IMR-90 (cell line): ENCODE results near the gene KIFBP. TPM values are rescaled to one million over a fixed set of nuclear protein-coding genes. Genes with fewer than 3 reads are reported as not detected.

ENCODE experiments used
- ATAC-seq: fragments of 200-7000 bp; cut with Tn5 transposase; 2 replicates; pipeline ENCODE4 v1.9.1; 2020; ENCODE audit warnings: low read depth, mild to moderate bottlenecking, moderate library complexity
- BruUV-seq: library from RNA; stranded (reverse); fragments of 400-500 nt; replicated peaks from 2 replicates; lab custom pipeline; 2021; lab: Mats Ljungman, UMichigan
- CTCF ChIA-PET: fragments of 300-600 bp; formaldehyde crosslinking; extraction: SDS; loops from one replicate; lab custom pipeline; 2021; ENCODE audit warnings: antibody characterized with exemption; lab: Yijun Ruan, JAX
- POLR2A ChIA-PET: fragments of 300-600 bp; sonication (Branson Sonifier 250); formaldehyde crosslinking; loops from one replicate; lab custom pipeline; 2022; ENCODE audit warnings: antibody characterized with exemption; ENCODE audit not compliant: unreplicated experiment; lab: Charles Lee
- DNase-seq: peaks from one replicate; pipeline ENCODE4 v3.0.0; 2013
- H2AFZ ChIP-seq: replicated peaks from 2 replicates; pipeline ENCODE3; 2013; ENCODE audit warnings: low read length, mild to moderate bottlenecking; ENCODE audit not compliant: poor library complexity
- H2AK5ac ChIP-seq: 2 replicates; pipeline ENCODE4 v1.6.1; 2013; ENCODE audit warnings: low read depth, low read length, inconsistent platforms
- H2AK9ac ChIP-seq: replicated peaks from 2 replicates; pipeline ENCODE3; 2013; ENCODE audit warnings: mild to moderate bottlenecking, low read depth, low read length, moderate library complexity; ENCODE audit not compliant: poor library complexity
- H2BK120ac ChIP-seq: 2 replicates; pipeline ENCODE4 v1.6.1; 2013; ENCODE audit warnings: low read depth, low read length, inconsistent platforms
- H2BK15ac ChIP-seq: 3 replicates; pipeline ENCODE4 v1.6.1; 2013; ENCODE audit warnings: low read depth, low read length, inconsistent platforms
- H2BK20ac ChIP-seq: 2 replicates; pipeline ENCODE4 v1.6.1; 2013; ENCODE audit warnings: low read depth, mild to moderate bottlenecking, inconsistent platforms, low read length, moderate library complexity
- H2BK5ac ChIP-seq: 2 replicates; pipeline ENCODE4 v1.6.1; 2013; ENCODE audit warnings: mild to moderate bottlenecking, low read depth, low read length, inconsistent platforms; ENCODE audit not compliant: poor library complexity, severe bottlenecking
- H3K14ac ChIP-seq: replicated peaks from 2 replicates; pipeline ENCODE4 v1.6.1; 2013; ENCODE audit warnings: low read depth, low read length, inconsistent platforms
- H3K18ac ChIP-seq: 2 replicates; pipeline ENCODE4 v1.6.1; 2013; ENCODE audit warnings: low read depth, low read length, control low read depth
- H3K23ac ChIP-seq: 2 replicates; pipeline ENCODE4 v1.6.1; 2013; ENCODE audit warnings: low read depth, low read length, inconsistent platforms
- H3K27ac ChIP-seq: 2 replicates; pipeline ENCODE4 v1.5.1; 2013; ENCODE audit warnings: mild to moderate bottlenecking, control low read depth, low read length; ENCODE audit not compliant: insufficient read depth
- H3K27me3 ChIP-seq: 2 replicates; pipeline ENCODE4 v1.6.1; 2013; ENCODE audit warnings: low read length; ENCODE audit not compliant: control insufficient read depth, insufficient read depth
- H3K36me3 ChIP-seq: 2 replicates; pipeline ENCODE4 v1.6.1; 2013; ENCODE audit warnings: low read length, mixed read lengths; ENCODE audit not compliant: control insufficient read depth, insufficient read depth
- H3K4ac ChIP-seq: 2 replicates; pipeline ENCODE4 v1.6.1; 2013; ENCODE audit warnings: low read depth, low read length, inconsistent platforms
- H3K4me1 ChIP-seq: 2 replicates; pipeline ENCODE4 v1.6.1; 2013; ENCODE audit warnings: low read length, mixed read lengths; ENCODE audit not compliant: control insufficient read depth, insufficient read depth
- H3K4me2 ChIP-seq: 2 replicates; pipeline ENCODE4 v1.6.1; 2013; ENCODE audit warnings: low read depth, mild to moderate bottlenecking, control low read depth, low read length, moderate library complexity
- H3K4me3 ChIP-seq: 2 replicates; pipeline ENCODE4 v1.5.1; 2013; ENCODE audit warnings: low read depth, mild to moderate bottlenecking, control low read depth, low read length, moderate library complexity; ENCODE audit not compliant: insufficient read depth
- H3K56ac ChIP-seq: 2 replicates; pipeline ENCODE4 v1.6.1; 2013; ENCODE audit warnings: low read length, inconsistent platforms; ENCODE audit not compliant: insufficient read depth; ENCODE audit errors: extremely low read depth
- H3K79me1 ChIP-seq, 2 experiments: 2 replicates each; pipeline ENCODE4 v1.6.1; 2013; ENCODE audit warnings: low read length in 2 of 2, inconsistent platforms in 1 of 2, low read depth in 1 of 2
- H3K9ac ChIP-seq: 2 replicates; pipeline ENCODE4 v1.6.1; 2013; ENCODE audit warnings: low read depth, low read length, control low read depth
- H3K9me1 ChIP-seq: 2 replicates; pipeline ENCODE4 v1.6.1; 2013; ENCODE audit warnings: low read length, inconsistent platforms; ENCODE audit not compliant: insufficient read depth
- H3K9me3 ChIP-seq: 2 replicates; pipeline ENCODE4 v1.6.1; 2013; ENCODE audit warnings: low read length; ENCODE audit not compliant: control insufficient read depth, insufficient read depth
- H4K20me1 ChIP-seq: 2 replicates; pipeline ENCODE4 v1.6.1; 2013; ENCODE audit warnings: low read length, inconsistent platforms; ENCODE audit not compliant: insufficient read depth
- H4K5ac ChIP-seq: 2 replicates; pipeline ENCODE4 v1.6.1; 2013; ENCODE audit warnings: mild to moderate bottlenecking, low read depth, low read length, control low read depth
- H4K8ac ChIP-seq, 2 experiments: 2 replicates each; pipeline ENCODE4 v1.6.1; 2013; ENCODE audit warnings: low read depth in 2 of 2, low read length in 2 of 2, control low read depth in 1 of 2, inconsistent platforms in 1 of 2
- H4K91ac ChIP-seq: 2 replicates; pipeline ENCODE4 v1.6.1; 2013; ENCODE audit warnings: low read depth, low read length, inconsistent platforms; ENCODE audit not compliant: insufficient read depth
- CEBPB ChIP-seq: IDR thresholded peaks from 2 replicates; pipeline ENCODE4 v1.6.1; 2012; ENCODE audit warnings: low read depth, low read length, improper control_type of control experiment
- CHD1 ChIP-seq: IDR thresholded peaks from 2 replicates; pipeline ENCODE4 v1.6.1; 2012; ENCODE audit warnings: low read depth, low read length, improper control_type of control experiment
- CTCF ChIP-seq: conservative IDR thresholded peaks from 2 replicates; pipeline ENCODE4 v1.5.1; 2012; ENCODE audit warnings: mild to moderate bottlenecking, low read depth, low read length, improper control_type of control experiment
- NFE2L2 ChIP-seq: fragments of 150-350 bp; IDR thresholded peaks from 2 replicates; pipeline ENCODE4 v1.6.1; 2016; ENCODE audit warnings: low read depth, mild to moderate bottlenecking, low read length
- RAD21 ChIP-seq: IDR thresholded peaks from 2 replicates; pipeline ENCODE4 v1.6.1; 2012; ENCODE audit warnings: low read length, improper control_type of control experiment
- RCOR1 ChIP-seq: IDR thresholded peaks from 2 replicates; pipeline ENCODE4 v1.6.1; 2012; ENCODE audit warnings: mild to moderate bottlenecking, low read length, improper control_type of control experiment; ENCODE audit not compliant: insufficient replicate concordance
- WGBS, 2 experiments: methylation state at CpG; one replicate each; pipeline versions ENCODE4 v1.1.5 to v1.1.7; 2013; ENCODE audit warnings: missing lambda C conversion rate in 2 of 2; ENCODE audit not compliant: insufficient read length in 1 of 2; ENCODE audit errors: extremely low coverage in 2 of 2; 5-methylcytosine and 5-hydroxymethylcytosine counted together
- dilution Hi-C: fragments of 300-500 bp; cut with HindIII; formaldehyde crosslinking; loops from one replicate; pipeline ENCODE4 v1.14.3; 2018; ENCODE audit warnings: low sequenced_read_pairs; ENCODE audit not compliant: unreplicated experiment
- in situ Hi-C: fragments of 300-500 bp; cut with MboI; formaldehyde crosslinking; loops from 3 replicates; pipeline ENCODE4 v1.14.3; 2019; ENCODE audit warnings: low sequenced_read_pairs, inconsistent platforms, mixed read lengths
- intact Hi-C: fragments of 100-400 bp; cut with micrococcal nuclease; formaldehyde crosslinking; loops from 2 replicates; pipeline ENCODE4 v1.10.0; 2022
- polyA plus RNA-seq, 3 experiments: library from polyadenylated mRNA; depleted of rRNA; stranded (reverse); fragments of >200 nt; gene quantifications; 2 replicates each; pipeline ENCODE4 v1.2.3, GENCODE V29; 2012; ENCODE audit warnings: low replicate concordance in 1 of 3
- total RNA-seq: library from RNA; depleted of rRNA; stranded (reverse); fragments of >200 nt; gene quantifications from 2 replicates; pipeline ENCODE4 v1.2.3, GENCODE V29; 2012

KIFBP gene
- total and polyA plus RNA-seq, 2 of the 4 experiments (the other 2 are of a cell fraction): 30.6 to 51.3 TPM

- no peaks in the 10 kb centered on the region for H3K36me3 ChIP-seq
- H2AK9ac ChIP-seq: peak overlapping the region; percentile 1
- no peaks in the 10 kb centered on the region for H3K9me3 ChIP-seq
- no peak overlapping the region for H2BK120ac ChIP-seq
- TF ChIP-seq NFE2L2: 0 out of 2 replicates have a peak, but pooled peaks have one; percentile 5
- TF ChIP-seq RAD21: no peak
- TF ChIP-seq CHD1: no peak
- TF ChIP-seq CTCF: no peak
- TF ChIP-seq RCOR1: no peak
- TF ChIP-seq CEBPB: peak; percentile 65
- no peak overlapping the region for H3K56ac ChIP-seq
- BruUV-seq: no TSS peak
- intact Hi-C loops: loop anchor here (5.0 kb wide), 1 partner anchor 33 kb away; no protein-coding TSS in a partner anchor
- no peaks in the 10 kb centered on the region for H4K20me1 ChIP-seq
- H2AFZ ChIP-seq: peak overlapping the region; percentile 61
- dilution Hi-C loops: no loop called here
- POLR2A ChIA-PET: interaction anchor here (0.7 kb wide), 1 partner anchor 28 kb away, joined by 8 read pairs; no protein-coding TSS in a partner anchor
- no peaks in the 10 kb centered on the region for H3K27me3 ChIP-seq
- no peak overlapping the region for H3K14ac ChIP-seq
- in situ Hi-C loops: no loop called here
- WGBS, 2 experiments: 83% methylated on average over 1 of the region's 6 CpGs; no CpG with 5 or more reads in 1 of the 2 experiments
- no peak overlapping the region for H4K5ac ChIP-seq
- H3K18ac ChIP-seq: peak overlapping the region; percentile 17; the same call in 1 of the 2 replicates
- 0 out of 4 replicates have a peak overlapping the region, but pooled peaks have one; percentile 14 to 40 for H4K8ac ChIP-seq
- H3K4ac ChIP-seq: no peak overlapping the region
- no peak overlapping the region for H2BK15ac ChIP-seq
- no peak overlapping the region for H3K27ac ChIP-seq
- H3K23ac ChIP-seq: peak overlapping the region; percentile 43
- H3K9ac ChIP-seq: no peak overlapping the region
- H3K4me3 ChIP-seq: no peak overlapping the region
- H3K79me1 ChIP-seq: no peaks in the 10 kb centered on the region
- CTCF ChIA-PET: interaction anchor here (0.6 kb wide), 1 partner anchor 49 kb away, joined by 3 read pairs; no protein-coding TSS in a partner anchor
- DNase-seq (peak; percentile 62), ATAC-seq (no peak)
- no peak overlapping the region for H4K91ac ChIP-seq
- H3K4me1 ChIP-seq: peaks cover 11% of the 10 kb centered on the region
- peaks cover 8% of the 10 kb centered on the region; the same call in 1 of the 2 replicates for H3K9me1 ChIP-seq
- peak overlapping the region; percentile 39; the same call in 1 of the 2 replicates for H2AK5ac ChIP-seq
- H2BK5ac ChIP-seq: no peak overlapping the region
- H2BK20ac ChIP-seq: peak overlapping the region; percentile 20; the same call in 1 of the 2 replicates
- no peak overlapping the region for H3K4me2 ChIP-seq
These were observed 57.1 kb downstream of the KIFBP start for GRCh38 chr10:69045441-69046300.
